GM19372 (cell line): ENCODE measurements around the gene EHD2.
"Not testable (repeated sequence)": the region's sequence is repeated elsewhere in the genome, so short reads cannot be mapped to it uniquely, and the experiment has no call there.

Experiments
- ATAC-seq: cut with Tn5 transposase; IDR thresholded peaks from one replicate; pipeline ENCODE4 v1.9.1; 2021; ENCODE audit warnings: mild to moderate bottlenecking, low read depth, moderate library complexity; ENCODE audit not compliant: unreplicated experiment

EHD2 gene

GRCh38 chr19:47713046-47714021, at the start of gene EHD2:
TSS of gene EHD2 (plus strand) at chr19:47713422. CDS start at chr19:47716613, 3,191 bp downstream.
- ATAC-seq, result no peak

- no peak for ATAC-seq
These were observed 49.7 kb upstream of the EHD2 start for GRCh38 chr19:47663435-47663910.

- no peak for ATAC-seq
These were observed 49.1 kb upstream of the EHD2 start for GRCh38 chr19:47663911-47664771.

- not testable (repeated sequence) for ATAC-seq
These were observed 44.7 kb upstream of the EHD2 start for GRCh38 chr19:47668556-47668955.

GRCh38 chr19:47670736-47671135, 42.5 kb upstream of the EHD2 start:
- ATAC-seq, result no peak

GRCh38 chr19:47671499-47671898, 41.7 kb upstream of the EHD2 start:
- ATAC-seq, result no peak

GRCh38 chr19:47673426-47673825, 39.8 kb upstream of the EHD2 start:
- ATAC-seq, result no peak

GRCh38 chr19:47674548-47674947, 38.7 kb upstream of the EHD2 start:
- no peak for ATAC-seq

- ATAC-seq, result no peak
These were observed 38.0 kb upstream of the EHD2 start for GRCh38 chr19:47675271-47675670.

- ATAC-seq, result no peak
These were observed 37.4 kb upstream of the EHD2 start for GRCh38 chr19:47675859-47676258.

- ATAC-seq, result no peak
These were observed 36.4 kb upstream of the EHD2 start for GRCh38 chr19:47676811-47677210.

- no peak for ATAC-seq
These were observed 33.8 kb upstream of the EHD2 start for GRCh38 chr19:47679251-47679900.

- ATAC-seq, result no peak
These were observed 33.0 kb upstream of the EHD2 start for GRCh38 chr19:47679922-47680857.

GRCh38 chr19:47680858-47681332, 32.3 kb upstream of the EHD2 start:
- ATAC-seq, result no peak

- no peak for ATAC-seq
These were observed 31.8 kb upstream of the EHD2 start for GRCh38 chr19:47681388-47681787.

GRCh38 chr19:47681936-47682335, 31.3 kb upstream of the EHD2 start:
- no peak for ATAC-seq

GRCh38 chr19:47682939-47683338, 30.3 kb upstream of the EHD2 start:
- no peak for ATAC-seq

- no peak for ATAC-seq
These were observed 26.4 kb upstream of the EHD2 start for GRCh38 chr19:47686679-47687450.

GRCh38 chr19:47687906-47688305, 25.3 kb upstream of the EHD2 start:
- no peak for ATAC-seq
